Astrocyte of the cerebellum (primary cell): ENCODE data around the gene GOLGB1.

ENCODE experiments used
- DNase-seq: peaks from one replicate; pipeline ENCODE4 v3.0.0-alpha.2; 2011; ENCODE audit warnings: low read depth
- H3K4me3 ChIP-seq: 2 replicates; pipeline ENCODE4 v1.5.1; 2011; ENCODE audit warnings: mild to moderate bottlenecking, low read depth, low read length, moderate library complexity
- CTCF ChIP-seq: IDR thresholded peaks from 2 replicates; pipeline ENCODE4 v1.5.1; 2012; ENCODE audit warnings: low read length, low read depth, moderate library complexity, mild to moderate bottlenecking; ENCODE audit errors: missing control alignments
- in situ Hi-C: cut with HindIII; loops from 2 replicates; pipeline ENCODE4 v1.10.0; 2017; ENCODE audit warnings: low sequenced_read_pairs

GOLGB1 gene

GRCh38 chr3:121707531-121708273, 41.8 kb downstream of the GOLGB1 start:
- DNase-seq = no peak
- H3K4me3 ChIP-seq = no peak overlapping the region
- in situ Hi-C loops = no loop called here
- no peak for TF ChIP-seq CTCF

- H3K4me3 ChIP-seq = no peak overlapping the region
- in situ Hi-C loops = no loop called here
- TF ChIP-seq CTCF = no peak
- no peak for DNase-seq
Observed at GRCh38 chr3:121705541-121705940, 44.0 kb downstream of the GOLGB1 start.

DNA sequence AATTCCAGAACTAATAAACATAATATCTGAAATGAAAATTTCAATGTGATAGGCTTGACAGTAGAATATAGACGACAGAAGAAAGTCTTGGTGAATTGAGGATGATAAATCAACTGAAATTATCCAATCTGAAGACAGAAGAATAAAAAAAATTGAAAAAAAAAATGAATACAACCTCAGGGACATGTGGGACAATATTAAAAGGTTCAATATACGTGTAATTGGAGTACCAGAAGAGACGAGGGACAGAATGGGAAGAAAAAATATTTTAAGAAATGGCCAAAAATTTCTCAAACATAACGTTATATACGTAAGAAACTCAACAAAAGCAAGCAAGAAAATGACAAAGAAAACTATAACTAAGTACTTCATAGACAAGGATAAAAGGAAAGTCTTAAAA, 45.6 kb downstream of the GOLGB1 start:
- in situ Hi-C loops = no loop called here
- no peak for DNase-seq
- no peak overlapping the region for H3K4me3 ChIP-seq
- TF ChIP-seq CTCF = no peak

DNA sequence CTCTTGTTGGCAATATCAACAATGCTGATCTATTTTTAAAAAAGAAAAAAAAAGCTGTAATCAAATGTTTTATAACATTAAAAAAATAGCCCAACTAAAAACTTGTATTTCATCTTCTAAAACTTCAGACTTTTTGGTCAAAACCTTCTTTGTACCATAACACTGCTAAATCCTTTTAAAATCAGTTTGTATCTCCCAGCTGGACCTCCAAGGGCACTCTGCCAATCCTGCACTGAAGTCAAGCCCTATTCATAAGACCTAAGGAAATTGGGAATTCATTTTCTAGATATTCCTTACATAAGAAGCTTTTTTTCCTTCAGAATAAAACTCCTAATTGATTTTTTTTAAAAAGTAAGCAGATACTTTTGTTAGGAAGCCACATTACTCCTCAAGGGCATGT, 50.6 kb downstream of the GOLGB1 start:
- no peak overlapping the region for H3K4me3 ChIP-seq
- TF ChIP-seq CTCF = no peak
- in situ Hi-C loops = no loop called here
- DNase-seq = no peak

DNA sequence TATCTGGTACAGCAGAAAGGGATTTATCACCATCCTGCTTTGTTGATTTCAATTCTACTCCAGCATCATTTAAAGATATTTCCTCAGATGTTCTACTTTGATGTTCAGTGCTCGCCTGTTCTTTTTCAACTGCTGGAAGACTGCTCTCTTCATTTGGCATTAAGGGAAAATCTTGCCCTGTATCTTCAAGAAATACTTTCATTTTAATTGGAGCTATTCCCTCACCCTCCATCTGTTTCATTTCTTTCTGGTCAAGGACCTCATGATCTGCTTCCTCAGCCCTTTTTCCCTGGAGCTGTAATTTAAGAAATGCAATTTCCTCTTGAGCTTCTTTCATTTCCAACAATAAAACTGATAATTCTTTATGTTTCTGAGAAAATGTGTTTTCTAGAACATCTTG, 51.1 kb downstream of the GOLGB1 start:
- DNase-seq = no peak
- in situ Hi-C loops = no loop called here
- no peak overlapping the region for H3K4me3 ChIP-seq
- TF ChIP-seq CTCF = no peak

DNA sequence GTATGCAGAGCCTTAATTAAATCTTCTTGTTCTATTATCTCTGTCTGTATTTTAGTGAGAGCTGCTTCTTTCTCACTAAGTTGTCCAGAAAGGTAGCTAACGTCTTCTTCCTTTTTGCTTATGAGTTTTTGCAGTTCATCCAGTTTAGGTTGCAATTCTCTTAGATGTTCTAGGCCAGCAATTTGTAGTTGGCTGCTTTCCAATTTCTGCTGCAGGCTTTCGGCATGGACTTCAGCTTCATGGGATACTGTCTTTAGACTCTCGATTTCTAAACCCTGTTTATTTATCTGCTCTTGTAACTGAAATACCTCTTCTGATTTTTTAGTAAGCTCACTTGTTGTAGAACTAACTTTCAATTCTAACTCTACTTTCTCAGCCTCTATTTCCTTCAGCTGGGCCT, 53.4 kb downstream of the GOLGB1 start:
- no peak for DNase-seq
- no peak for TF ChIP-seq CTCF
- in situ Hi-C loops = no loop called here
- H3K4me3 ChIP-seq = no peak overlapping the region
